AG08395 (cell line): ENCODE results near the gene WEE2.
"Not testable (repeated sequence)": the region's sequence is repeated elsewhere in the genome, so short reads cannot be mapped to it uniquely, and the experiment has no call there.

Experiments
- DNase-seq: peaks from one replicate; pipeline ENCODE4 v3.0.0; 2012; ENCODE audit warnings: mixed read lengths, low spot score

WEE2 gene

GRCh38 chr7:141708351-141708750, at the start of gene WEE2:
Gene WEE2 (plus strand): TSS chr7:141708353. CDS start chr7:141708759, 406 bp downstream.
- DNase-seq = no peak

- DNase-seq = no peak
Observed at GRCh38 chr7:141659501-141659900, 48.7 kb upstream of the WEE2 start.

- DNase-seq = no peak
Observed at GRCh38 chr7:141660259-141660658, 47.9 kb upstream of the WEE2 start.

- DNase-seq = no peak
Observed at GRCh38 chr7:141663081-141663849, 44.9 kb upstream of the WEE2 start.

- no peak for DNase-seq
Observed at GRCh38 chr7:141664450-141664849, 43.7 kb upstream of the WEE2 start.

DNA sequence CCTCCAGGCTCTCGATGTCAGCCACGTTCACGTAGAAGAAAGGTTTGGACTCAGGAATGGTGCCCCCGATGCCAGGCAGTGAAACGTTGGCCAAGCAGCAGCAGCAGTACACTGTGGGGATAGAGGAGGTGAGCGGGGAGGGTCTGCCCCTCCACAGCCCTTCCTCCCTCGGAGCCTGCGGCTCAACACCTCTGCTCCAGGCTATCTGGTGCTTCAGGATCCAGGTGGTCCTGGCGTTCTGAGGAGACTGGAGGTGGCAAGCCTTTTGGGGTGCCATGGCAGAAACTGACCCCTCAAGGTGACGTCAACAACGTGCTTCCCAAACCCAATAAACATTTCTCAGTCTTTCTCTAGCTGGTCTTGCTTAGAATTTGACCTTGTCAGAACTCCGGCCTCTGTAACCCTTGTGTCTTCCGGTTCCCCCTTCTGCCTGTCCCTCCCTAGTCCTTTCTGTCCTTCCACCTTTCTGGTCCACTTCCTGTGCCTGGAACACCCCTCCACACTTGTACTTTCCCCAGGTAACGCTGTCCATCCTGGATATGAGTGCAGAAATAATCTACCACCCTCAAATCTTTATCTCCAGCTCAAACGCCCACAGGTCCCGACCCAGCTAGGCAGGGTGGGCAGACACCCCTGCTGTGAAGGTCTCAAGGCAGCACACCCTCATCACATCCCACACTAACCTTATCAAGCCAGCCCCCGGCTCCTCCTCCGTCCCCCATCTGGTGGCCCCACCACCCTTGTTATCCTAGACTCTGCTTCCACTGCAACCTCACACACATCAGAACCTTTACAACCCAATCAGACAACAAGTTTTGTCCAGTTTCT, 42.7 kb upstream of the WEE2 start:
- DNase-seq = no peak

GRCh38 chr7:141666071-141666470, 42.1 kb upstream of the WEE2 start:
- no peak for DNase-seq

- no peak for DNase-seq
Observed at GRCh38 chr7:141668853-141669252, 39.3 kb upstream of the WEE2 start.

DNA sequence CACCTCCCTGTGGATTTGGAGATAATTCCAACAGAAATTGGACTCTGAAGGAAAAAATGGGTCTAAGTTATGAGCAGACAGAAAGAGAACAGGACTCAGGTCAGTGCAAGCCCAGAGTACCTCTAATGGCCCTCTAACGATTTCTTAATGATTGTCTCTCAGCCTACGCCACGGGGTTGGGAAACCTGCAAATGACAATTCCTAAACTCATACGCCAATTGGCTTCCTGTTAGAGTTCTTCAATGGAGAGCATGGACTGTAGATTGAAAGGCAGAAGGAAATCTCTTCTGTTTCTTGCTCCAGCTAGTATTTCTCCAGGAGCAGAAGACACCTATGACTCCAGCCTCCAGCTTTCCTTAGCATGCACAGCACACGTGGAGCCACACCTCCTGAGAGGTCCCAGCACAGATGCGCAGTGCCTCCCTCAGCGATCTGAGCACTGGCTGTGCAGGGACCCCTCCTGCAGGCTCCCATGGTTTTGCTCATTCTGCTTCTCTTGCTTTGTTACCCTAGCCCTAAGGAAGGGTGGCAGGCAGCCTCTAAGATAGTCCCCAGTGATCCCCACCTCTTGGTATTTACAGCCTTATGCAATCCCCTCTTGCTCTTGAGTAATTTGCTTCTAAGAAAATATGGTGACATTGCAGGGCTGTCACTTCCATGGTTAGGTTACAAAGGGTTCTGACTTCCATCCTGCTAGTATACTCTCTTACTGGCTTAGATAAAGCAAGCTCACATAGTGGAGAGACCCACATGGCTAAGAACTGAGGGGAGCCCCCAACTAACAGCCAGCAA, 36.3 kb upstream of the WEE2 start:
- no peak for DNase-seq

- no peak for DNase-seq
Observed at GRCh38 chr7:141673346-141673745, 34.8 kb upstream of the WEE2 start.

DNA sequence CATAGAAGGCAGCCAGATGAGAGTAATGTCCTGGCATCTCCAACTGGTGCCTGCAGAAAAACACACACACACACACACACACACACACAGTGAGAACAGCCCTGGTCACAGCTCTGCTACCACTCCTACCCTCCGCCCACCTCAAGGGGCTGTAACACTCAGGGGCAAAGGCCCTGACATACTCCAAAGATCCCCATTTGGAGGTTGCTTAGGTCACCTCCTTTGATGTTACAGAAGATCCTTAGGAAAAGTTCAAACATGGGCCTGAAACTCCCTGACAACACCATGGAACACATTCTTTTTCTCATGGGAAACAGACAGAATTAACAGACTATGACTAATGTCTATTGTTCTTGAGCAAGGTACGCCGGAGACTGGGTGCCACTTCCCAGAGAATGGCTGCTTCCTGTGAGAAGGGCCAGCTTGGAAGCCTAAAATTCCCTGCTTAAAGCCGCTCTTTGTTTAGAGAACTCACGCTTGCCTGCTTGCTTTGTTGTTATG, 33.9 kb upstream of the WEE2 start:
- no peak for DNase-seq

GRCh38 chr7:141674702-141675101, 33.5 kb upstream of the WEE2 start:
- DNase-seq = no peak

GRCh38 chr7:141675436-141676215, 32.5 kb upstream of the WEE2 start:
- no peak for DNase-seq

DNA sequence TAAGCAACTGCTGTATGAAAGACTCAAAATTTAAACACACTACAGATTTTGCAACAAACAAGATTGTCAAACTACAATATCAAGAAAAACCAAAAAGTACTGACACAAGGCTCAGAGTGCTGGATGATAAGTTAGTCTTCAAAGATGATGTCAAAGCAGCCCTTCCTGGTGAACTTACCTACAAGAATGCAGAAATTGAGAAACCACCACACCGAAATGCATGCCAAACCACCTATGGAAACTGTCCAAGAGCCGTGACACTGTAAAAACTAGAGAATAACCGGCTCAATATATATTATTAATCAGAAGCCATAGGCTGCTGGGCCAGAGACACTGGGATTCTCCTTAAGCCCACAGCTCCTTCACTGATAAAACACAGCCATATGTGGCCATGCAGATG, 31.5 kb upstream of the WEE2 start:
- no peak for DNase-seq

GRCh38 chr7:141679014-141679413, 29.1 kb upstream of the WEE2 start:
- DNase-seq = no peak

DNA sequence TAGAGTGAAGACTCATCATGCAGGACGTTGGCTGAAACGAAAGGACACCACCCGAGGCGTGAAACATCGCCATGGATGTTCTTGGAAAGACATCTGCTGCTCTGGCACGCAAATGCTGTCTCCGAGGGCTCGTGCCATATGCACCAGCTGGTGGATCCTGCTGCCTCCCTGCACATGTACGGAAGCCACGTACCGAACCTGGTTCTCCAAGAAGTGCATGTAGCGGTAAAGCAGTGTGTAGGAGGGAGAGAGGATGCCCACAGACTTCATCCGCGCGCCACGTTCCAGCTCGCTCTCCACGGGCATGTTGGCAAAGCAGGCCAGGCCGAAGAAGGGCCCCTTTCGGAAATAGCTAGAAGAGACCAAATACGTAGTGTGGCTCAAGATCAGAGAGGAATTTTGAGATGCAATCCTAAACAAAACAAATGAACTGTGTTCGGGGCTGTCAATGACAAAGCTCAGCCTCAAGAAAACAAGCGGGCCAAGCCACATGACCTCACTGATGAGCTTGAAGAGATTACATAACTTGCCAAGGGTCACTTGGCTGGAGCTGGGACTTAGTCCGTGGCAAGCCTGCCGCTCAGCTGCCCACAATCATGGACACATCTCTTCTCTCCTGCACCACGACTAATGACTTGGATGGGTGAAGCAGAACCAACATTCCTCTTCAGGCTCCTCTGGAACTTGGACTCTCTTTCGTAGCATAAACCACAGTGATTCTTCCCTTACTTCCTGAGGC, 22.7 kb upstream of the WEE2 start:
- no peak for DNase-seq

DNA sequence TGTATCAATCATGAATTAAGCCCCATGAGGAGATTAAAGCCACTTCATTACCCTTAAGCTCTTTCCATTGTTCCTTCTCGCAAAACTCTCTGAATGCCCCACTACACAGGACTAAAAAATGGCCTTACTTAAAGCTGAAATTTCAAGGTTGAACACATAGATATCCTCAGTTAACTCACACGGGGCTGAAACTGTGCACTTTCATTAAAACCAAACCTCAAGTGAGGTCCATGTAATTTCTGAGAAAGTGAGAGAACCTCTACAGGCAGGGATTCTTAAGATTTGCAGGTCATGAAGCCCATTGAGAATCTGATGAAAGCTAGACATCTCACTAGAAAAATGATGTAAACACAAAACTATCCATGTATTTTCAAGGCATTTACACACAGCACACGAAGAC, 22.1 kb upstream of the WEE2 start:
- no peak for DNase-seq

DNA sequence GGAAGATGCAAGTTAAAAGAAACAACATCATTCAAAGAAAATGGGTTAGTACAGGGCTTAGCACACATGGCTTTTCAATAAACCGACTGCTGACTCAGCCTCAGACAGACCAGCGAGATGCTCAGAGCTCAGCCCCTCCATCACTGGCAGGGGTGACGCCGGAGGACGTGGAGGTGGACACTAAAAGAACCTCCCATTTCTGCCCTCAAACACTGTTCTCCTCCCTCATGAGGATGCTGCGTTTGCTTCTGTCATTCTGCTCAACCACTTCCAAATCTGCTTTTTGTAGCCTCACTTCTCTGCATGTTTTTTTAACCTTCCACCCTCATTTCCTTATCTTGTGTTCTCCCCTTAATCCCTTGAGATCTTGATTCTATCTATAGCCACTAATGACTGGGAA, 21.5 kb upstream of the WEE2 start:
- no peak for DNase-seq

GRCh38 chr7:141688043-141688442, 20.1 kb upstream of the WEE2 start:
- no peak for DNase-seq

DNA sequence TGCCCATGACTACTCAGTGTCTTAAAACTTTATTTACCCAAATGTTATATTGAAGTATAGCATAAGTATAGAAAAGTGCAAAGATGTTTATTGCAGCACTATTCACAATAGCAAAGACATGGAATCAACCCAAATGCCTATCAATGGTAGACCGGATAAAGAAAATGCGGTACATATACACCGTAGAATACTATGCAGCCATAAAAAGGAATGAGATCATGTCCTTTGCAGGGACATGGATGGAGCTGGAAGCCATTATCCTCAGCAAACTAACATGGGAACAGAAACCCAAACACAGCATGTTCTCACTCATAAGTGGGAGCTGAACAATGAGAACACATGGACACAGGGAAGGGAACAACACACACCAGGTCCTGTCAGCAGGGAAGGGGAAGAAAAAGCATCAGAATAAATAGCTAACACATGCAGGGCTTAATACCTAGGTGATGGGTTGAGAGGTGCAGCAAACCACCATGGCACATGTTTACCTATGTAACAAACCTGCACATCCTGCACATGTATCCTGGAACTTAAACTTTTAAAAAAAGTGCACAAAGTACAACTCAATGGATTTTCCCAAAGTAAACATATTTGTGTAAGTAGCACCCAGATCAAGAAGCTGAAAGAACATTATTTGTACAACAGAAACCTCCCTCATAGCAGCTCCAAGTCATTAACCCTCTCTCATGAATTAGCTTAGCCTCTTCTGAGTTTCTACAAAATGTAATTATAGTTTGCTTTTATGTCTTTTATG, 18.9 kb upstream of the WEE2 start:
- DNase-seq = not testable (repeated sequence)
